Dermis blood vessel endothelial cell (primary cell): ENCODE measurements around the gene TEKTIP1. TPM values are rescaled to one million over a fixed set of nuclear protein-coding genes. Genes with fewer than 3 reads are reported as not detected.
"Not testable (repeated sequence)": the region's sequence is repeated elsewhere in the genome, so short reads cannot be mapped to it uniquely, and the experiment has no call there.

ENCODE experiments used
- DNase-seq: peaks from one replicate; pipeline ENCODE4 v3.0.0; 2010
- total RNA-seq: library from RNA; depleted of rRNA; stranded (reverse); fragments of >200 nt; gene quantifications from 2 replicates; pipeline ENCODE4 v1.2.3, GENCODE V29; 2014

TEKTIP1 gene
- total RNA-seq, 1 donor from 2014 or later = not detected

DNA sequence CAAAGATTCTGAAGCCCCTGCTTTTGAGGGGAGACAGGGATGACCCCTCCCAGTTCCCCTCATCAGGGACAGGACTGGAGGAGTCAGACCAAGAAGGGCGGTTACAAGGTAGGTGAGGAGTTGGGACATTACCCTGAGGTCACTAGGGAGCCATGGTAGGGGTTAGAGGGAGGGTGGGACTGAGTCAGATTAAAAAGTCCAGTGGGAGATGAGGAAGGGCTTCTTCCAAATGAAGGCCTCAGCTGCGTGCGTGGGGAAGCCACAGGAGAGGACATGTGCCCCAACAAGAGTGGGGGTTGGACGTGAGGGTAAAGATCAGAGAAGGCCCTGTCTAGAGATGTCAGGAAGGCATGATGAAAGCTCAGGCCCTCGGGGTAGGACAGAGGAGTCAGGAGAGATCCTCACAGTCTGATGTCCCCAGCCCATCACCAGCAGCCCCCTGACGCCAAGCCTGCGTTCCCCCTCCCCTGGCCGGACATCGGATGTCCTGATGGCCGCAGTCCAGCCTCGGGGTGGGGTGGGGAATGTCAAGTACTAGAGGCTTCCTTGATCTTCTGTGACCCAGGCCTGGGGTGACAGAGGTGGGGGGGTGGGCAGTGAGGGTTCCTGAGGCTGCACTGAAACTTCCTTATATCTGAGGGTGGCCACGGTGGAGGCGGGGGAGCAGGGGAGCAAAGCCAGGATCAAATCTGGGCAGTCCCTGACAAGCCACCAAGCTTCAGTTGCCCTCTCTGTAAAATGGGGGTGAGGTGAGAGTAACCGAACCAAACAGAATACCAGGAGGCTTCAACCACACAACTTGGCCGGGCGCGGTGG, 24.9 kb downstream of the TEKTIP1 start:
- no peak for DNase-seq

DNA sequence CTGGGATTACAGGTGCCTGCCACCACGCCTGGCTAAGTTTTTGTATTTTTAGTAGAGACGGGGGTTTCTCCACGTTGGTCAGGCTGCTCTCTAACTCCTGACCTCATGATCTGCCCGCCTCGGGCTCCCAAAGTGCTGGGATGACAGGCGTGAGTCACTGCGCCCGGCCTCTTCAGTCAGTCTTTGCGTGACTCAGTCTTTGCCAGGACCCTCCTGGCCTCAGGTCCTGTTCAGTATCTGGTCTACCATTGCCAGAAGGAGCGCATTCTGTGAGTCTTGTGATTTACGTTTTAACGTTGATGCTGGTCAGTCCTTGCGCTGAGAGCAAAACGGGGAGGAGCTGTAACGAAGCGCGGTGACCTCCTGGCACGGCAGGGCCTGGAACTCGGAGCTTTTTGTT, 26.2 kb downstream of the TEKTIP1 start:
- no peak for DNase-seq

DNA sequence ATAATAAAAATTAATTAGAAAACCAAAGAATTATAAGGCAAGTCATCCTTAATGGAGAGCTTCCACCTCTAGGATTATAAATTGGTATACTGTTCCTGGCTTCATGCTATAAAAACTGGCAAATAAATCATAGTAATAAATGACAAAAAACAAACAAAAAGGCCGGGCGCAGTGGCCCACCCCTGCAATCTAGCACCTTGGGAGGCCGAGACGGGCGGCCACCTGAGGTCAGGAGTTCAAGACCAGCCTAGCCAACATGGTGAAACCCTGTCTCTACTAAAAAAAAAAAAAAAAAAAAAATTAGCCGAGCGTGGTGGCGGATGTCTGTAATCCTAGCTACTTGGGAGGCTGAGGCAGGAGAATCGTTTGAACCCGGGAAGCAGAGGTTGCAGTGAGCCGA, 31.1 kb downstream of the TEKTIP1 start:
- DNase-seq = not testable (repeated sequence)

DNA sequence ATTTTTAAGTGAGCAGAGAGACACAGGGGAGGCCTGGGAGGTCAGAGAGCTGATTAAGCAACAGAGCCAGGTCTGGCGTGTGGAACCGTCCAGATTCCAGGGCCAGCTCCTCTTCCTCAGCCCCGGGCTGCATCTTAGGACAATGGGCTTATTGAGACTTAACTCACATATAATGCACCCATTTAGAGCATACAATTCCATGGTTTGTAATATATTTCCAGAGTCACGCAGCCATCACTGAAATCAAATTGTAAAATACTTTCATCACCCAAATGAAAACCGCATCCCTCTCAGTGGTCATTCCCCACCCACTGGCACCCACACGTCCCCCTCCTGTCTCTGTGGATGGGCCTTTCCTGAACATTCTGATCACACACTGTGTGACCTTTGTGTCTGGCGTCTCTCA, 31.6 kb downstream of the TEKTIP1 start:
- no peak for DNase-seq

DNA sequence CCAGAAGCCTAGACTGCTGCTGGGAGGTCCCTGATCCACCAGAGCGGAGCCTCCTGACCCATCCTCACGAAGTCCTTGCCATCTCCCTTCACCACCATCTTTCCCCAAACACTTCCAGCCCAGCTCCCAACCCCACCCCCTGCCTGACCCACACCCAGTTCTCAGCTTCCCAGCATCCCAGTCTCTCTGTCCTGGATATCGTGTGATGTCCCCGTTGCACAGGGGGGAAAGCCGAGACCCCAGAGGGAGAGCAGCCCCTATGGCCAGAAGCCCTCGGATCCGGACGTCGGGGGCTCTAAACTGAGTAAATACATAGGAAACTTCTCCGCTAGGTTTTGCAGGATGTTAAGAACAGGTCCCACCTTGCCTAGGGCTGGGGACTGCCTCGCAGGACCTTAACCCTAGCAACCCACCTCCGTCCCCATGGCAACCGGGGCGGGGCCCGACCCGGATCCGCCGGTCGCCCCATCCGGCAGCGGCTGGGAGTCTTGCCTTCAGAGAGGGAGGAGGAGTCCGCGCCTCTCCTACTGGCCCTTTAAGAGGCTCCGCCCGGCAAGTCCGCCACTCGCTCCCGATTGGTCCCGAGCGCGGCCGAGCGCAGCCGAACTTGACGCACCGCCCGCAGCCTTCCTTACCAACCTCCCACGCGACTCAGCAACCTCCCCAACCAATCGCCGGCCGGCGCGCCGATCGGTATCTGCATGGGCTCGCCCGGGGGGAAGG, 33.3 kb downstream of the TEKTIP1 start:
- peak; percentile 100 for DNase-seq

DNA sequence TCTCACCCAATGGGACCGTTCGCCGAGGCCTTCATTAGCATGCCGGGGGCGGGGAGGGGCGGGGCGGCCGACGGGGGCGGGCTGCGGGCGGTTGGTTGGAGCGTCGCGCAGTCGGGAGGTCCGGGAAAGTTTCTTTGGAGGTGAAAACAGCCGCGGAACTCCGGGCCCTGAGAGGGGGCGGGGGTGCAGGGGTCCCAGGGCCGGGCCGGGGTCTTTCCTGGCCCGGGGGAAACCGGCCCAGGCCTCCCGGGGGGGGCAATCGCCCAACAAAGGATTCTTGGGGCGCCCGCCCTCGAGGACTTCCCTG, 33.8 kb downstream of the TEKTIP1 start, which contains the start of gene HMG20B:
TSS of gene HMG20B (plus strand) at position 90 of the 307 bp plus-strand sequence. CDS start 366 bp downstream, outside the sequence.
- no peak for DNase-seq

DNA sequence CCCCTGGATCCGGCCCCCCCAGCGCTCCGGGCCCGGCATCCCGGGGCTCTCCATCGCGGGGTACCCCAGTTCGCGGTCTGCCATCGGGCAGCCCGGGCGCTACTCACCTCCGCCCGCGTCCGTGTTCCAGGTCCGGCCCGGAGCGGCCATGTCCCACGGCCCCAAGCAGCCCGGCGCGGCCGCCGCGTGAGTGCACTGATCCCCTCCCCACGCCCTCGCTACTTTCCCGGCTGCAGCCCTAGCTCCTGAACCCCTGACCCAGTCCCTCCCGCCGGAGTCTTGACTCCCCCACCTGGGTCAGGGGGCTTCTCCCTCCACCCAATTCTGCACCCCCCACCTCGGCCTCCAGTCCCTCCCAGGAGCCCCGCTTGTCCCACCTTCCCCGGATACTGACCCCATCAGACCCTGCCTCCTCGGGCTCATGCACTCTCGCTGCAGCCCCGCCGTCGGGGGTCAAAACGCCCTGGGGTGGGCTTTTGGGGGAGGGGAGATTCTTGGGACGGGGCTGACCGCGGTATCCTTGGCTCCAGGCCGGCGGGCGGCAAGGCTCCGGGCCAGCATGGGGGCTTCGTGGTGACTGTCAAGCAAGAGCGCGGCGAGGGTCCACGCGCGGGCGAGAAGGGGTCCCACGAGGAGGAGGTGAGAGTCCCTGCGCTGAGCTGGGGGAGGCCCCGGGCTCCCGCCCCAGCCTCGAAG, 34.3 kb downstream of the TEKTIP1 start:
- DNase-seq = no peak

DNA sequence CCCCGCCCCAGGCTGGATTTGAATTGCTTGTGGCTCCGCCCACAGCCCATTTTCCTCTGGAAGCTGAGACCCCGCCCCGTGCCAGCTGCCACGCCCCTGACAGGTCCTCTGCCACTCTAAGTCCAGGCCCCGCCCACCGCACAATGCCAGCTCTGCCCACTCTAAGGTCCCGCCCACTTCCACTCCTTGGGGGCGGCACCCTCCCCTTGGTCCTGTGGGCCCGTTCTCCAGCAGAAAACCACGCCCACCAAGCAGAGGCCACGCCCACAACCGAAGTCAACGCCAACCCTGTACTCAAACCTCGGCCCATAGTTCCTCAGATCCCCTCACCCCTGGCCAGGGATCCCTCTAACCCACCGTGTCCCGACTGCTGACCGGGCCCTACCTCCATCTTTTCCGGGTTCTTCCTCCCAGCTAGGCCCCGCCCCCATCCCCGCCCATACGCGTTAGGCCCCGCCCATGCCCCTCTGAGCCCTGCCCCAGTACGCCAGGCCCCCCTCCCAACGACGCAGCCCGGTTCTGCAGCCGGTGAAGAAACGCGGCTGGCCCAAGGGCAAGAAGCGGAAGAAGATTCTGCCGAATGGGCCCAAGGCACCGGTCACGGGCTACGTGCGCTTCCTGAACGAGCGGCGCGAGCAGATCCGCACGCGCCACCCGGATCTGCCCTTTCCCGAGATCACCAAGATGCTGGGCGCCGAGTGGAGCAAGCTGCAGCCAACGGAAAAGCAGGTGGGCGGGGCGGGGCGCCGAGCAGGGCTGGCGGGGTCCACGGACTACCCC, 35.1 kb downstream of the TEKTIP1 start:
- peak; percentile 99 for DNase-seq

DNA sequence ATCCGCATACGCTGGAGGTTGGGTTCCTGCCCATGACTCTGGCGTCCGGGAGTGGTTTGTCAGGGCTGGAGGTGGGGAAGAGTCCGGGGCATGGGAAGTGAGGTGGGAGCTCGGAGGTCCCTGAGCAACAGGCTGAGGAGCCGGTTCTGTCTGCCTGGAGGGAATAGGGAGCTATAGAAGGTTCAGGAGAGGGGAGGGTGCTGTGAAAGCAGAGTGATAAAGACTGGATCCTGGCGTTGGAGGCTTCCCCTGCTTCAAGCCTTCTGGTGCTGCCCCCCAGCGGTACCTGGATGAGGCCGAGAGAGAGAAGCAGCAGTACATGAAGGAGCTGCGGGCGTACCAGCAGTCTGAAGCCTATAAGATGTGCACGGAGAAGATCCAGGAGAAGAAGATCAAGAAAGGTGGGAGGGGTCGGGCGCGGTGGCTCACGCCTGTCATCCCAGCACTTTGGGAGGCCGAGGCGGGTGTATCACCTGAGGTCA, 36.3 kb downstream of the TEKTIP1 start:
- peak; percentile 50 for DNase-seq

DNA sequence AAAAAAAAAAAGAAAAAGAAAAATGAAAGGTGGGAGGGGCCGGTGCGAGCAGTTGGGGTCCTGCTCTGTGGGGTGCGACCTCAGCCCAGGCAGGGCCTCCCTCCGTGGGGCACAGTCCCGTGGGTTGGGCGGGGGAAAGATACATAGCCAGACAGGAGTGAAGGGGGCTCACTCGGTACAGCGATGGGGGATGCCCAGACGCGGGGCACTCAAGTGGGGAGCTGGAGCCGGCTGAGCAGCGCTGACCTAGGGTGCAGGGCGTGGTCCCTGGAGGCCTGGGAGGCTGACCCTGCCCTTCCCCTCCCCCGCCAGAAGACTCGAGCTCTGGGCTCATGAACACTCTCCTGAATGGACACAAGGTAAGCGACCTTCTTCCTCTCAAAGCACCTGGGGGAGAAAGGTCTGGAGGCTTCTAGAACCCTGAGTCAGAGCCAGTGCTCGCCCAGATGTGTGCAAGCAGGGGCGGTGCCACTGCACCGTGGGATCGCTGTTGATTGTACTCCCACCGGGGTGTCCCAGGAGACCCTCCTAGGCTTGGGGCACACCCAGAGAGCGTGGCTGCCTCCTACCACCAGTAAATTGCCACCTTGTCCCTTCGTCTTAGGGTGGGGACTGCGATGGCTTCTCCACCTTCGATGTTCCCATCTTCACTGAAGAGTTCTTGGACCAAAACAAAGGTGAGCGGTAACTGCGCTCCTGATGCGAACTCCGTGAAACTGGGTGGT, 37.1 kb downstream of the TEKTIP1 start:
- DNase-seq = no peak

DNA sequence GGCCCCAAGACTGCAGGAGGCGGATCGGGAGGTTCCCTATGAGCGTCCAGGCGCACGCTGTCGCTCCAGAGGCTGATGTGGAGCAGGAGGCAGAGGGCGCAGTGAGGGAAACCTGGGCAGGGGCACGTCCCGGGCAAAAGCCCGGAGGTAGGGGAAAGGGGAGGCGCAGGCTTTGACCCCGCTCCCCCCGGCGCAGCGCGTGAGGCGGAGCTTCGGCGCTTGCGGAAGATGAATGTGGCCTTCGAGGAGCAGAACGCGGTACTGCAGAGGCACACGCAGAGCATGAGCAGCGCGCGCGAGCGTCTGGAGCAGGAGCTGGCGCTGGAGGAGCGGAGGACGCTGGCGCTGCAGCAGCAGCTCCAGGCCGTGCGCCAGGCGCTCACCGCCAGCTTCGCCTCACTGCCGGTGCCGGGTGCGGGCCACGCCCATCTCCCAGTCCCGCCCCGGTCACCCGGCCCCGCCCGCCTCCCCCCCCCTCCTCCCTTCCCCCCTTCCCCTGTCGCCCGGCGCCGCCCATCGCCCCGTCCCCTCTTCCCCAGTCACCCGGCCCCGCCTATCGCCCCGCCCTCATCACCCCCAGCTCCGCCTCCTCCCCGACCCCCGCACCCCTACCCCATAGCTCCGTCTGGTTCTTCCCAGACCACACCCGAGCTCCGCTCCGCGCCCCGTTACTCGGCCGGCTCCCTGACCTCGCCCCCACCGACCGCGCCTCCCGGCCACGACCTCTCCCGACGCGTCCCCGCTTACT, 37.9 kb downstream of the TEKTIP1 start:
- peak; percentile 65 for DNase-seq

DNA sequence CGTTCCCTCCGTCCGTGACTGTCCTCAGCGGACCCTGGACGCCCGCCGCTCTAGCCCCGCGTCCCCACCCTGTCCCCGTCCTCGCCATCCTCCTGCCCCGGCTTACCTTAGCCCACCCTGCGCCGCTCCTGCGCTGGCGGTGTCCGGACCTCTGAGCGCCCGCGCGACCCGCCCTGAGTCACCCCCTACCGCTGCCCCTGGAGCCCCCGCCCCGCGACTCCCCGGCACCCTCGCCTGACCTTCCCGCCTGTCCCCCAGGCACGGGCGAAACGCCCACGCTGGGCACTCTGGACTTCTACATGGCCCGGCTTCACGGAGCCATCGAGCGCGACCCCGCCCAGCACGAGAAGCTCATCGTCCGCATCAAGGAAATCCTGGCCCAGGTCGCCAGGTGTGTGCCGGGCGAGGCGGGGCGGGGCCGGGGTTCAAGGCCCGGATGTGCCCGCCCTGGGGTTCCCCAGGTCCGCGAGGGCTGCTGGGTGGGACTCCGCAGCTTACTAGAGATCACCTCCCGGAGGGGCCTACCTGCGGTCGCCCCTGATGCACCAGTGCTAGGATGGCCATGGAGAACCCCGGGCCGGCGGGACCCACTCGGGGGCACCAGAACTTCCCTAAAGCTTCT, 38.9 kb downstream of the TEKTIP1 start:
- DNase-seq = no peak

DNA sequence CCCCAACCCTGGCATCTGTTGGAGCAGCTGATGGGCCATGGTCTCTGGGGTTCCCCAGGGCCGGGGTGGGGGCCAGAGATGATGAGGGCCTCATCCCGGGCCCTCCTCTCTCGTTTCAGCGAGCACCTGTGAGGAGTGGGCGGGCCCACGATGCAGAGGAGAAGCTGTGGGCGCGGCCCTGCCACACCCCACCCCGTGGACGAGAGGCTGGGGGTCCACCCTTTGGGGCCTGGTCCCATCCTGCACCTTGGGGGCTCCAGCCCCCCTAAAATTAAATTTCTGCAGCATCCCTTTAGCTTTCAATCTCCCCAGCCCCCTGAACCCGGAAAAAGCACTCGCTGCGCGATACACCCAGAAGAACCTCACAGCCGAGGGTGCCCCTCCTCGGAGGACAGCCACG, 39.4 kb downstream of the TEKTIP1 start:
- DNase-seq = no peak

DNA sequence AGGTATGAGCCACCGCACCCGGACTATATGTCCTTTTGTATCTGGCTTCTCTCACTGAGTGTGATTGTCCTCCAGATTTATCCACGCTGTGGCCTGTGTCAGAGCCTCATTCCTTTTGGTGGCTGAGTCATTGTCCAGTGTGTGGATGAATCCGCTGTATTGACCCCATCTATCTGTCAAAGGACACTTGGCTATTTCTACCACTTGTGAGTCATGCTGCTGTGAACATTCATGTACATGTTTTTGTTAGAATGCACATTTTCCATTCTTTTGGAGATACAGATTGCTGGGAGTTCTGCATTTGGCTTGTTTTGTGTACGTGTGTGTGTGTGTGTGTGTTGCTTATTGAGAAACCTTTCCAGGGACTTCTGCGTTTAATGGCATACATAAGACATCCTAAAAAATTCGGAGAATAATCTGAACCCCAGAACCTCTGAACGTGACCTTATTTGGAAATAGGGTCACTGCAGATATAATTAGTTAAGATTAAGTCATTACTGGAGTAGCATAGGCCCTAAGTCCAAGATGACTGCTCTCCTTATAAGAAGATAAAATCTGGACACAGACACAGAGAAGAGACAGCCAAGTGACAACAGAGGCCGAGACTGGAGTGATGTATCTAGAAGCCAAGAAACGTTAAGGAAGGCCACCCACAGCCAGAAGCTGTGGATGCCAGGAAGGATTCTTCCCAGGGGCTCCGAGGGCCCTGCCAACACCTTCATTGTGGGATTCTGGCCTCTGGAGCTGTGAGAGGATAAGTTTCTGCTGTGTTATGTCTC, 41.4 kb downstream of the TEKTIP1 start:
- DNase-seq = peak; percentile 76

DNA sequence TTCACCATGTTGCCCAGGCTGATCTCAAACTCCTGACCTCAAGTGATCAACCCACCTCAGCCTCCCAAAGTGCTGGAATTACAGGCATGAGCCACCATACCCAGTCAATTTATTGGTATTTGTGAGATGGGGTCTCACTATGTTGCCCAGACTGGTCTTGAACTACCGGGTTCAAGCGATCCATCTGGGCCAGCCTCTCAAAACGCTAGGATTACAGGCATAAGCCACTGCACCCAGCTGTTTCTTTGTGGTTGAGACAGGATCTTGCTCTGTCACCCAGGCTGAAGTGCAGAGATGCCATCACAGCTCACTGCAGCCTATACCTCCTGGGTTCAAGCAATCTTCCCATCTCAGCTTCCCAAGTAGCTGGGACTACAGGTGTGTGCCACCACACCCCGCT, 42.8 kb downstream of the TEKTIP1 start:
- not testable (repeated sequence) for DNase-seq

DNA sequence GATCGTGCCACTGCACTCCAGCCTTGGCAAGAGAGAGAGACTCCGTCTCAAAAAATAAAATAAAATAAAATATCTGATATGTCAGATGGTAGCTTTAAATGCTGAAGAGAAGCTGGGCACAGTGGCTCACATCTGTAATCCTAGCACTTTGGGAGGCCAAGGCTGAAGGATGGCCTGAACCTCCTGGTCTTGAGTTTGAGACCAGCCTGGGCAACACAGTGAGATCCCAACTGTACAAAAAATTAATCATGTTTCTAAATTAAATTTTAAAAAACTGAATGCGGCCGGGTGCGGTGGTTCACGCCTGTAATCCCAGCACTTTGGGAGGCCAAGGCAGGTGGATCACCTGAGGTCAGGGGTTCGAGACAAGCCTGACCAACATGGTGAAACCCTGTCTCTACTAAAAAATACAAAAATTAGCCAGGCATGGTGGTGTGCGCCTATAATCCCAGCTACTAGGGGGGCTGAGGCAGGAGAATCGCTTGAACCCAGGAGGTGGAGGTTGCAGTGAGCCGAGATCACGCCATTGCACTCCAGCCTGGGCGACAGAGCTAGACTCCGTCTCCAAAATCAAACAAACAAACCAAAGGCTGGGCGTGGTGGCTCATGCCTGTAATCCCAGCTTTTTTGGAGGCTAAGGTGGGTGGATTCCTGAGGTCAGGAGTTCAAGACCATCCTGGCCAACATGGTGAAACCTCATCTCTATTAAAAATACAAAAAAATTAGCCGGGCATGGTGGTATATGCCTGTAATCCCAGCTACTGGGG, 45.2 kb downstream of the TEKTIP1 start:
- not testable (repeated sequence) for DNase-seq

DNA sequence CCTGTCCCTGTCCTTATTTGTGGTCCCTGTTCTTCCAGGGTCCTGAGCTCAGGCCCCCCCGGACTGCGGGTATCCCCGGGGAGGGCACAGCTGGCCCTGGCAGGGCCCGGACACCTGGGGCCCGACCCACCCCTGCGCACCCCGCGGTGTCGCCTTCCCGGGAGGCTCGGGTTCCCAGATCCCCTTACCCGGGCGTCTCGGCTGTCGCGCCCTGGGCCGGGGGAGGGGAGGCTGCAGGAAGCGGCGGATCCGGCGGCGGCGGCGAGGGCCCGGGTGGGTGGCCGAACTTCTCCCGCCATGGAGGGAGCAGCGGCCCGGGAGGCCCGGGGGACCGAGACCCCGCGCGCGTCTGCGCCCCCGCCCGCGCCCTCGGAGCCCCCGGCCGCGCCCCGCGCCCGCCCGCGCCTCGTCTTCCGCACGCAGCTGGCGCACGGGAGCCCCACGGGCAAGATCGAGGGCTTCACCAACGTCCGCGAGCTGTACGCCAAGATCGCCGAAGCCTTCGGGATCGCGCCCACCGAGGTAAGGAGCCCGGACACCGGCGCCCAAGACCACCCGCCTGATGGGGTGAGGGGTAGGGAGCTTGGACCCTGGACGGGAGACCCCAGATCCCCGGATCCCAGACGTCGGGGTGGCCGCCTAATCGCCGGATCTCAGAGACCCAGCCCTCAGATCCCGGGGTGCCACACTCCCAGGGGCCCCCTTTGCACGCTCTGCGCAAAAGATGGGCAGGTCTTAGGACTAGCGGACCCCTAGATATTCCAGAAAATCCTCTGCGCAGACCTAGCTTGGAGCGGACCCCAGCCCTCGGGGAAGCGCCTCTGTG, 46.5 kb downstream of the TEKTIP1 start, which contains the start of gene GIPC3:
TSS of gene GIPC3 (plus strand) at position 178 of the 826 bp plus-strand sequence. CDS start at position 298, 120 bp downstream.
- no peak for DNase-seq

DNA sequence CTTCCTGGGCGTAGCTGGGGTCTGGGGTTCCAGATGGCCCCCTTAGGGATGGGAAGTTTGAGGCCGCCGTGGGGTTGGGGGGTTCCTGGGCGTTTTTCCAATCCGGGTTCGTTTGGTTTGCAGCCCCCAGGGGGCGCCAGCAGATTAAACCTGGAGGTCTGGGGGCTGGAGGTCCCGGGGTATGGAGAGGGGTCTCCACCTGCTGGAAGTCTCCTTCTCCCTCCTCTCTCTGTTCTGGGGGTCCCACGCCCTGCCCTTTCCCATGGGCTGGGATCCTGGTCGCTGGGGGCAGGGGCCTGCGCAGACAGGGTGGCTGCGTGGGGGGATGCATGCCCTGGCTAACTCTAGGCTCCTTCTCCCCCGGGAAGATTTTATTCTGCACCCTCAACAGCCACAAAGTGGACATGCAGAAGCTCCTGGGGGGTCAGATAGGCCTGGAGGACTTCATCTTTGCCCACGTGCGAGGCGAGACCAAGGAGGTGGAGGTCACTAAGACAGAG, 47.2 kb downstream of the TEKTIP1 start:
- no peak for DNase-seq
